ENCODE measurements around the gene PFAS.
"Not testable (repeated sequence)": the region's sequence is repeated elsewhere in the genome, so short reads cannot be mapped to it uniquely, and the experiment has no call there.

The PFAS gene

GRCh38 chr17:8248751-8249607 lies at the start of gene PFAS:
Gene PFAS, plus strand, starts transcription at chr17:8249289. Its CDS starts 4,649 bp downstream, at chr17:8253938.
- FAIRE-seq, result no peak

- FAIRE-seq, result no peak
These were observed 44.1 kb upstream of the PFAS start for GRCh38 chr17:8204761-8205555.

GRCh38 chr17:8206536-8206935 lies 42.6 kb upstream of the PFAS start:
- FAIRE-seq, result no peak

GRCh38 chr17:8209907-8210760 lies 39.0 kb upstream of the PFAS start, which contains the start of gene AURKB:
Gene AURKB, minus strand, starts transcription at chr17:8210575. Its CDS starts 351 bp downstream, at chr17:8210224.
- FAIRE-seq, result peak; percentile 89

- no peak for FAIRE-seq
These were observed 38.2 kb upstream of the PFAS start for GRCh38 chr17:8210761-8211458.

GRCh38 chr17:8212312-8213180 lies 36.5 kb upstream of the PFAS start:
- FAIRE-seq, result no peak

GRCh38 chr17:8214000-8214399 lies 35.1 kb upstream of the PFAS start:
- FAIRE-seq, result not testable (repeated sequence)

- FAIRE-seq, result peak; percentile 24
These were observed 28.1 kb upstream of the PFAS start for GRCh38 chr17:8220783-8221662.

- FAIRE-seq, result peak; percentile 43
These were observed 27.3 kb upstream of the PFAS start for GRCh38 chr17:8221663-8222379.

- FAIRE-seq, result no peak
These were observed 26.8 kb upstream of the PFAS start for GRCh38 chr17:8222380-8222629.

GRCh38 chr17:8222630-8223355 lies 26.3 kb upstream of the PFAS start:
- FAIRE-seq, result no peak

GRCh38 chr17:8223356-8224126 lies 25.5 kb upstream of the PFAS start:
- FAIRE-seq, result no peak

- no peak for FAIRE-seq
These were observed 23.9 kb upstream of the PFAS start for GRCh38 chr17:8224891-8225812.

- no peak for FAIRE-seq
These were observed 23.1 kb upstream of the PFAS start for GRCh38 chr17:8225813-8226535.

GRCh38 chr17:8226536-8227237 lies 22.4 kb upstream of the PFAS start:
- FAIRE-seq, result no peak

- FAIRE-seq, result no peak
These were observed 21.9 kb upstream of the PFAS start for GRCh38 chr17:8227238-8227581.
